KOPT-K1 (cell line): Measurements from ENCODE around the gene KRTCAP2.
"Not testable (repeated sequence)": the region's sequence is repeated elsewhere in the genome, so short reads cannot be mapped to it uniquely, and the experiment has no call there.

Experiments used
- H3K27ac ChIP-seq: fragments of 200-600 bp; sonication (generic); 2 replicates; pipeline ENCODE4 v1.5.1; 2016; ENCODE audit warnings: antibody characterized with exemption, mild to moderate bottlenecking, low read depth, low read length; ENCODE audit not compliant: poor library complexity, severe bottlenecking
- H3K36me3 ChIP-seq: fragments of 200-600 bp; sonication (generic); 2 replicates; pipeline ENCODE4 v1.5.1; 2017; ENCODE audit warnings: antibody characterized with exemption, mild to moderate bottlenecking, low read length, moderate library complexity; ENCODE audit not compliant: insufficient read depth
- H3K9me3 ChIP-seq: fragments of 200-600 bp; sonication (generic); 2 replicates; pipeline ENCODE4 v1.5.1; 2017; ENCODE audit warnings: antibody characterized with exemption, low read length, mild to moderate bottlenecking; ENCODE audit not compliant: insufficient read depth, poor library complexity, severe bottlenecking

KRTCAP2 gene

DNA sequence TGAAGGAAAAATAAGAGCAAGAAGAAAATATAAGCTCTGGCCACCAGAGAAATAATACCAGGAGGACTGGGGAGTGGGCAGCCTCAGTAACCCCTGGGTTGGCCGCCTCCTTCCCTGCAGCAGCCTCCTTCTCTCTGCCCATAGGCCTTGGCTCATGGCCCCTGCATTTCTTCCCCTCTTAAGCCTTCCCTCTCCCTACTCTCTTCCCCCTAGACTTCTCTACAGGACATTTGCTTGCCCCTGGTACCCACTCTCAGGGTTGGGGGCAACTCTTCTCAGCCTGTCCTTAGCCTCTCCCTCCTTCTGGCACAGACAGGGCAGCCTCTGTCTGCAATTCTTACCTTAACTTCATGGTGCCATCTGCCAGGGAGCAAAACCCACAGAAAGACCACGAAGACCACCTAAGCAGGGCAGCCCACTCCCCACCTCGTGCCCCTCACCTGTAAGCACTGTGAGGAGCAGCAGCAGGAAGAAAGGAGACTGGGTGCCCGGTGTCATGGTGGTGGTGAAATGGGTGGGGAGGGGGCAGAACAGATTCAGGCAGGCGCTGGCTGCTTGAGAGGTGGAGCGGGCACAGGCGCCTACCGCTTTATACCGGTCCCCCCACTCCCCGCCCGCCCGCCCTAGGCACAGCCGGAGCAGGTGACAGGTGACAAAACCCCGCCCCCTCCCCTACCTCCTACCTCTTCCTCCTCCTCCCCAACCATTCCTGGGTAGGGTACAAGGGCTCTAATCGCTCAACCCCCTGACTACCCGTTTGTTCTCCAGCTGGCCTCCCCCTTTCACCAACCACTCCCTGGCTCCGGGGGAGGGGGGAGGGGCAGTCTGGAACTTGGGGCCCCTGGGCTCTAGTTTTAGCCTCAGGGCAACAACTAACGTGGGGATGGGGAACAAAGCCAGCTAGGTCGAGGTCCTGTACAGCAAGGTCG lies 19.5 kb upstream of the KRTCAP2 start:
- Histone ChIP-seq H3K36me3 (no peaks in the 10 kb centered on the region), H3K9me3 (no peaks in the 10 kb centered on the region), H3K27ac (peak overlapping the region; percentile 66)

DNA sequence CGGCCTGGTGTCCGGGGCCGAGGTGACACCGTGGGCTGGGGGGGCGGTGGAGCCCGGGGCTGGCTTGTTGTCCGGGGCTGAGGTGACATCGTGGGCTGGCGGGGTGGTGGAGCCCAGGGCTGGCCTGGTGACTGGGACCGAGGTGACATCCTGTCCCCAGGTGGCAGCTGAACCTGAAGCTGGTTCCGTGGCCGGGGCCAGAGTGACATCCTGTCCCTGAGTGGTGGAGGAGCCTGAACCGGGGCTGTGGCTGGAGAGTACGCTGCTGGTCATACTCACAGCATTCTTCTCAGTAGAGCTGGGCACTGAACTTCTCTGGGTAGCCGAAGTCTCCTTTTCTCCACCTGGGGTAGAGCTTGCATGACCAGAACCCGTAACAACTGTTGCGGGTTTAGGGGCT lies 18.8 kb upstream of the KRTCAP2 start:
- H3K9me3 ChIP-seq = no peaks in the 10 kb centered on the region
- no peak overlapping the region for H3K27ac ChIP-seq
- H3K36me3 ChIP-seq = no peaks in the 10 kb centered on the region

DNA sequence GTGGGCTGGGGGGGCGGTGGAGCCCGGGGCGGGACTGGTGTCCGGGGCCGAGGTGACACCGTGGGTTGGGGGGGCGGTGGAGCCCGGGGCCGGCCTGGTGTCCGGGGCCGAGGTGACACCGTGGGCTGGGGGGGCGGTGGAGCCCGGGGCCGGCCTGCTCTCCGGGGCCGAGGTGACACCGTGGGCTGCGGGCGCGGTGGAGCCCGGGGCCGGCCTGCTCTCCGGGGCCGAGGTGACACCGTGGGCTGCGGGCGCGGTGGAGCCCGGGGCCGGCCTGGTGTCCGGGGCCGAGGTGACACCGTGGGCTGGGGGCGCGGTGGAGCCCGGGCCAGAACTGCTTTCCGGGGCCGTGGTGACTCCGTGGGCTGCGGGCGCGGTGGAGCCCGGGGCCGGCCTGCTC lies 16.8 kb upstream of the KRTCAP2 start:
- not testable (repeated sequence) for H3K9me3 ChIP-seq, H3K36me3 ChIP-seq, H3K27ac ChIP-seq

DNA sequence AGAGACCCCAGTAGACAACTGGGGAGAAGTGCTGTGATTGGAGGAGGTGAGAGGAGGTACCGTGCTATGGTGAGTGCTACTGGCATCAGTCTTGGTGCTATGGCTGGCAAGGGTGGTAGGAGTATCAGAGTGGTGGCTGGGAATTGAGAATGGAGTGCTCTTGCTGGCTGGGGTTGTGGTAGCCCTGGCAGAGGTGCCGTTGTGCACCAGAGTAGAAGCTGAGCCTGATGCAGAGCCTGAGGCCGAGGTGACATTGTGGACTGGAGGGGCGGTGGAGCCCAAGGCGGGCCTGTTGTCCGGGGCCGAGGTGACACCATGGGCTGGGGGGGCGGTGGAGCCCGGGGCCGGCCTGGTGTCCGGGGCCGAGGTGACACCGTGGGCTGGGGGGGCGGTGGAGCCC lies 15.2 kb upstream of the KRTCAP2 start:
- Histone ChIP-seq H3K27ac (no peak overlapping the region), H3K36me3 (no peaks in the 10 kb centered on the region), H3K9me3 (no peaks in the 10 kb centered on the region)

DNA sequence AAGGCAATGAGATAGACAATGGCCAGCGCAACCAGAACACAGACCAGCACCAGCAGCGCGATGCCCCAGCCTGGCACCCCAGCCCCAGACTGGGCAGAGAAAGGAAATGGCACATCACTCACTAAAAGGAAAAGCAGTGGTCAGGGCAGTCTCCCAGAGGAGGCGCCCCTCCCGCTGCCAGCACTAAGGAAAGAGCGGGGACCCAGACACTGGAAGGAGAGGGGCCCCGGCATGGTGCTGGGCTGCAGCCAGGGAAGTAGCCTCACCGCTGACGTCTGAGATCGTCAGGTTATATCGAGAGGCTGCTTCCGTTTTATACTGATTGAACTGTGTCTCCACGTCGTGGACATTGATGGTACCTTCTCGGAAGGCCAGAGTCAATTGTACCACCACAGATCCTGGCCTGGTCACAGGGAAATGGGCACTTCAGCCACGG lies 14.4 kb upstream of the KRTCAP2 start:
- Histone ChIP-seq H3K36me3 (no peaks in the 10 kb centered on the region), H3K27ac (no peak overlapping the region), H3K9me3 (no peaks in the 10 kb centered on the region)

DNA sequence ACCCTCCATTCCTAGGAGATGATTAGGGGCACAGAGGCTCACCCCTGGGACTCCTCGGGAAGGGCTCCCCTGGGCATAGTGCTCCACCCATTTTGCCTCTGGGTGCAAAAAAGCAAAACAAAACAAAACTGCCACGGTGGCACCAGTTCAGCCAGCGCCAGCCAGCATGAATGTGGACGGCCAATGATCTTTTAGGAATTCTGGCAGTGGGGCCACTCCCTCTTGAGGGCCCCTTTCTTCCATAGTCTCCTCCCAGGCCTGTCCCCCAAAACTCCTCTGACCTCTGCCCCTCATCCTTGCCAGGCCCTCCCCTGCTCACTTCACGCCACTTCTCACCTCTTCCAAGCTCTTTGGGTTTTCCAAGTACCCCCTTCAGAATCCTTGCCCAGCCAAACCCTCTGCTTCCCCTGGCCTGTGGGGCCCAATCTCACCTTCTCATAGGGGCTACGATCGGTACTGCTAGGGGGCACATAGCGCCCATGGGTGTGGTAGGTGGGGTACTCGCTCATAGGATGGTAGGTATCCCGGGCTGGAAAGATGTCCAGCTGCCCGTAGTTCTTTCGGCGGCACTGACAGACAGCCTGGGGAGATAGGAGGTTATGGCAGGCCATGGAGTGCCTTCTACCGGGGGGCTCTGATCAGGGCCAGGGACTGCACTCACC lies 13.8 kb upstream of the KRTCAP2 start:
- Histone ChIP-seq H3K36me3 (no peaks in the 10 kb centered on the region), H3K9me3 (no peaks in the 10 kb centered on the region), H3K27ac (no peak overlapping the region)

DNA sequence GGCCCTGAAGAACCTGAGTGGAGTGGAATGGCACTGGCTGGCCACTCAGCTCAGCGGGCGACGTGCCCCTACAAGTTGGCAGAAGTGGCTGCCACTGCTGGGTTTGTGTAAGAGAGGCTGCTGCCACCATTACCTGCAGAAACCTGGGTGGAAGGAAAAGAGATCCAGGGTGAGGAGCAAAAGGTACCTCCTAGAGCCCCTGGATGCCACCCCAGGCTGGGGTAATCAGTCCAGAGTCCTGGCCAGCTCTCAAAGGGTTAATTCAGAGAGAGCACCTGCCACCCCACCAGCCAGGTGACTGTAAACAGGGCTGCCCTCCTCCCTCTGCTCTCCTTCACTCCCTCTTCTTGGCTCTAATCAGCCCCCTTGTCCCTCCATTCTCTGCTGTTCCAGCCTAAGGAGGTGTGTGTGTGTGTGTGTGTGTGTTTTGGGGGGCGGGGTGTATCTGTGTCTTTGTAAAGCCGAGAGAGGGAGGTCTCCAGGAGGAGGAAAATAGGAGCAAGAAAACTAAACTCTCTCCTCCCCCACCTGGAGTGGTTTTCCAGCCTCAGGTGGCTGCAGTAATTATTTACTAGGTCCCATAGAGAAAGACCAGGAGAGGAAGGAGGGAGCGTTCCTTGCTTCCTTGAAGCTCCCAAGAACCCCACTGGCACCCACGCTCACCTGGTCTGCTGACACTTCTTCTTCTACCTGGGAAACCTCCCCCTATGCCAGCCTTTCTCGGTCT lies 13.1 kb upstream of the KRTCAP2 start:
- Histone ChIP-seq H3K36me3 (no peaks in the 10 kb centered on the region; the same call in 1 of the 2 replicates), H3K9me3 (no peaks in the 10 kb centered on the region), H3K27ac (no peak overlapping the region)

DNA sequence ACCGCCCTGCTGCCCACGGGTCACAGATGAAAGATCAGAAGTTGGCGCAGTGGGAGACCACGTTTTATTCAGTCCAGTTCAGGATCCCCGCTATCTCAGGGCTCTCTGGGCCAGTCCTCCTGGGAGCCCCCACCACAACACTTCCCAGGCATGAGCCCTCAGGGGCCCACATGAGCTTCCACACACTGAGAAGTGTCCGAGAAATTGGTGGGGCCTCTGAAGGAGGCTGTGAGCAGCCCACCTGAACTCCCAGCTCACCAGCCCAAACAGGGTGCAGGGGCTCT lies 12.6 kb upstream of the KRTCAP2 start:
- no peaks in the 10 kb centered on the region for H3K9me3 ChIP-seq
- H3K27ac ChIP-seq = no peak overlapping the region
- H3K36me3 ChIP-seq = no peaks in the 10 kb centered on the region; the same call in 1 of the 2 replicates

DNA sequence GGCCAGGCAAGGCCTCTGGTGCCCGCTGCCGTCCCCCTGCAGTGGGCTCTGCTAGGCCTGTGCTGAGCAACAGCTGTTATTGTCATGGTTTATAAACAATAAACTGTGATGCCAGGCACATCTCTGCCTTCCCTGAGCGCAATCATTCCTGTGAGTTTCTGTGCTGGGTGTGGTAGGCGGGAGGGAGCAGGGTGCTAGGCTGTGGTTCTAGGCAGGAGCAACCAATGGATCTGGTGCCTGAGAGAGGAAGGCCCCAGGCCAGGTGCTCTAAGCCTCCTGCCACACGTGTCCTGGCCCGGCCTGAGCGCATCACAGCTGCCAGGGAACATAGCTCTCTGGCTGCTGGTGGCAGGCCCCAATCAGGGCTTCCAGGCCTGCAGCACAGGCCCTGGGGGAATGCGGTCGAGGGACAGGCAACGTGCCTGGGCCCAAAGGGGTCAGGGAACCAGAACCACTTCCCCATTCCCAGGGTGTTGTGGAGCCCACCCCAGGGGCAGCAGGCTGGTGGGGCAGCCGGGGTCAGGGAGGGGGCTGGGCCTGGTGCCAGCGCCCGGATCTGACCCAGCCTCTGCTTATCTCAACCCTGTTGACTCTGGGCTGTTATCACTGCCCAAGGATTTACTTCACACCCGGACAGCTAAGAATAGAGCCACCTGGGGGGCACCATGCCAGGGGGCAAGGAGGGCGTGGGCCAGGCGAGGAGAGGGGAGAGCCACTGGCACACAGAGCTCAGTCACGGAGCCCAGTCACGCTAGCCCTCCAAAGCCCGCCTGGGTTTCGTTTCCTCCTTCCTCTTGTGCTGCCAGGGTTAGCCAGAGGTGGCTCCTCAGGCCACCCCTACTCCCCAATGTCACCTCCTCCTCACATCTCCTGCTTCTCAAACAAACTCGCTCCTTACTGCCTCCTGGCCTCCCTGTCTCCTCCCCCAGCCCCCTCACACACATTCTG lies 12.0 kb upstream of the KRTCAP2 start:
- Histone ChIP-seq H3K36me3 (no peaks in the 10 kb centered on the region; the same call in 1 of the 2 replicates), H3K9me3 (no peaks in the 10 kb centered on the region), H3K27ac (no peak overlapping the region)

DNA sequence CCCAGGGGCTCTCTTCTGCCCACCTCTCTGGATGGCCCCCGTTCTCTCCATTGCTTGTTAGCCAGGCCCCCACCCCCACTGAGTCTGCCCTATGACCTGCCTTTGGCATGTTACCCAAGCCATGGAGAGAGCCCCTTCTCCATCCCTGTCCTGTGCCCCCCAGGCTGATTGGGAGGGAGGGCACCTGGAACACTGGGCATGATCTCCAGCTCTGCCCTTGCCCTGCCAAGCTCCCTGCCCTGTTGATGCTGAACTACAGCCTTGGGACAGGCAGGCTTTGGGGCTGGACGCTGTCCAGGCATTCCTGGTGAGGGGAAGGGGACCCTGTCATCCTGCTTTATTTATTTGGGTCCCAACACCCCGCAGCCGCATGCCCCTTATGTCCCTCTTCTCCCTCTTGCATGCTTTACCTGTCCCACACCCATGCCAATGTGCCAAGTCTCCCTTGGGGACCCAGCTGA lies 11.3 kb upstream of the KRTCAP2 start:
- Histone ChIP-seq H3K27ac (no peak overlapping the region), H3K36me3 (peaks cover 6% of the 10 kb centered on the region)

DNA sequence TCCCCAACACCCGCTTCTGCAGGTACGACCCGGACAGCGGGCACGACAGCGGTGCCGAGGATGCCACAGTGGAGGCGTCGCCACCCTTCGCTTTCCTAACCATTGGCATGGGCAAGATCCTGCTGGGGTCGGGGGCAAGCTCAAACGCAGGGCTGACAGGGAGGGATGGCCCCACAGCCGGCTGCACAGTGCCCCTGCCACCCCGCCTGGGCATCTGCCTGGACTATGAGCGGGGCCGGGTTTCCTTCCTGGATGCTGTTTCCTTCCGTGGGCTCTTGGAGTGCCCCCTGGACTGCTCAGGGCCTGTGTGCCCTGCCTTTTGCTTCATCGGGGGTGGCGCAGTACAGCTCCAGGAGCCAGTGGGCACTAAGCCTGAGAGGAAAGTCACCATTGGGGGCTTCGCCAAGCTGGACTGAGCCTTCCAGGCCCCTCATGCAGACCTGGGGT lies 10.7 kb upstream of the KRTCAP2 start:
- no peaks in the 10 kb centered on the region for H3K9me3 ChIP-seq
- peaks cover 12% of the 10 kb centered on the region for H3K36me3 ChIP-seq
- no peak overlapping the region for H3K27ac ChIP-seq

More for the DNA sequence above, 11.3 kb upstream of the KRTCAP2 start:
- H3K9me3 ChIP-seq = no peaks in the 10 kb centered on the region

DNA sequence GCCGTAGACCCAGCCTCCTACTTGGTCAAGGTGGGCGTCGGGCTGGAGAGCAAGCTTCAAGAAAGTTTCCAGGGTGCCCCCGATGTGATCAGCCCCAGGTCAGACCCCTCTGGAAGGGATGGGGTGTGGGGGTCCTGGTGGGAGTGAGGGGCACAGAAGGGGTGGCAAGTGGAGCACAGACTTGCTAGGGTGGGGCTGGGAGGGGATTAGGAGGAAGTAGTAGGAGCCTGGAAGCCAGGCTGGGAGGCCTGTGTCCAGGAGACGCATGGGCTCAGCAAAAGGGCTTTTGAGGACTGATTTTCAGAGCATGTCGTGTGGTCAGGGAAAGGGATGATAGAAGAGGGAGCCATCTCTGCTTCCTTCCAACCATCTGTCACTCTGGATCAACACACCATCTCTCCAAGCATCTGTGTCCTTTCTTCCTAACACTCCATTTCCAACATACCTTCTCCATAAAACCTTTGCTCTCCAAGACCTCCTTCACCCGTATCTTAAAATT lies 9.0 kb upstream of the KRTCAP2 start:
- no peak overlapping the region for H3K27ac ChIP-seq
- peaks cover 25% of the 10 kb centered on the region for H3K36me3 ChIP-seq
- no peaks in the 10 kb centered on the region for H3K9me3 ChIP-seq

DNA sequence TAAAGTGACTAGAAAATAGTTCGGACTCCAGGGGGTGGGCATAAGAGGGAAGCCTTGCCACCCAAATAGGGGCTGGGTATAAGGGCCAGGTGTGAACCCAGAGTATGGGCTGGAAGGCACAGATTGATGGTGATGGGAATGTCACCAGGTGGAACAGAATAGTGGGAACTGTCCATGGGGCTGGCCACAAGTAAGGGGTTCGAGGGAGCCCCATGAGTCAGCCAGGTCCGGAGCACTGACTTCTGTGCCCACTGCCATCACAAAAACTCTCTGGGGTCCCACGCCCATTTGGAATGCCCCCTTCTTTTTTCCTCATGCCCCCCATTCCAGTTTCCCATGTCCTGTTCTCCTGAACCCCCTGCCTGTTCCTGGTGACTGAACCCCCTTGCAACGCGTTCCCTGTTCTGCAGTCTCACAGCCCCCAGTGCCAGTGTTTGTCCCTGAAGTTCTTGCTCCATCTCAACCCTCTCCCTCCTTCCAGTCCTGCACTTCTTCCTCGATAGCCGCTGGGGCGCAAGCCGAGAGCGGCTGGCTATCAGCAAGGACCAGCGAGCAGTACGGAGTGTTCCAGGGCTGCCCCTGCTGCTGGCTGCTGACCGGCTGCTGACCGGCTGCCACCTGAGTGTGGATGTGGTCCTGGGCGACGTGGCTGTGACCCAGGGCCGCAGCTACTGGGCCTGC lies 8.4 kb upstream of the KRTCAP2 start:
- H3K36me3 ChIP-seq = peaks cover 28% of the 10 kb centered on the region
- no peaks in the 10 kb centered on the region for H3K9me3 ChIP-seq
- no peak overlapping the region for H3K27ac ChIP-seq
